ELR (cell line): ENCODE data around the gene SPRING1.
"Not testable (repeated sequence)": the region's sequence is repeated elsewhere in the genome, so short reads cannot be mapped to it uniquely, and the experiment has no call there.

Source experiments
- DNase-seq: peaks from one replicate; pipeline ENCODE4 v3.0.0-alpha.2; 2015; ENCODE audit warnings: low read depth

SPRING1 gene

GRCh38 chr12:116737774-116738657, at the start of gene SPRING1, which contains the start of gene RNFT2:
TSS of gene SPRING1 (minus strand) at chr12:116738069. CDS start at chr12:116737900, 169 bp downstream.
TSS of gene RNFT2 (plus strand) at chr12:116738315. CDS start at chr12:116740498, 2,183 bp downstream.
- peak; percentile 99 for DNase-seq

DNA sequence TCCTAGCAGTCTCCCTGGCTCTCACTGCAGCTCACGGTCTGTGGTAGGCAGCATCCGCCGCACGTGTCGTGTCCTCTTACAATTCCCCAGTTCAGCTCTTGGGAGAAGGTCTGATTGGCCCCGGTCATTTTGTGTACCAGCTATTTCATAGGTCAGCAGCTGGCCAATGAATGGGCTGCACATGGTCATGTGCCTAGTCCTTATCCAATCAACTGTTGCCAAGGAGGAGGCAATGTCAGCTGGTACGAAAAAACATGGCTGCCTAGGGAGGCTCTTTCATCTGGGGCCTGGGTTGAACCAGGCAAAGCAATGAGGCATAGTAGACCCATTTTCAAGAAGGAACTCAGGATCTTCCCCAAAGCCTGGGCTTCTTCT, 46.4 kb upstream of the SPRING1 start:
- peak; percentile 20 for DNase-seq

DNA sequence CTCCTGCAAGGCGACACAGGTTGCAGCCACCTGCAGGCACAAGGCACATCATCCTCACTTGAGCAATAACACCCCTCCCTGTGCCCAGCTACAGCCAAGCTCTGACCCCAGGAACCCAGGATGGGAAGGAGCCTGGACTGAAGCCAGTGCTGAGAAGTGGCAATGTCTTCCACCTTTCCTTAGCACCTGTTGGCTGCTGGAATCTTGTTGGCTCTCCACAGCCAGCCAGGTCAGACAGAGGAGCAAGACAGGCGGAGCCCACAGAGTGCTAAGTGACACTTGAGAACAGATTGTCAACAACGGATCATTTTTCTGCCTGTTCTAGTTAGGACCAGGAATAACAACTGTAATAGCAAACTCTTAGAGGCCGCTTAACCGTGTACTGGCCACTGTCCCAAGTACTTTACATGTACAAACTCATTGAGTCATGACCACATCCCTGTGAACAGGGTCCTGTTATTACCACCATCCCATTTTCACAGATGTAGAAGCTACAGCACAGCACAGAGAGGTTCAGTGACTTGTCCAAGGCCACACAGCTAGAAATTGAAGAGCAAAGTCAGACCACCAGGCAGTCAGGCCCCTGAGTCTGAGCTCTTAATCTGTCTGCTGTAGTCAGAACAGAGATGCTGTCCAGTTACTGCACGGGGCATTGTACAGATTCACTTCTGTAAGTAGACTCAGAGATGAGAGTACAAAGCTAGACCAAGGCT, 45.8 kb upstream of the SPRING1 start:
- no peak for DNase-seq

GRCh38 chr12:116780942-116781341, 43.1 kb upstream of the SPRING1 start:
- no peak for DNase-seq

GRCh38 chr12:116779597-116779996, 41.7 kb upstream of the SPRING1 start:
- DNase-seq = no peak

- no peak for DNase-seq
Measured at GRCh38 chr12:116777245-116777644, 39.4 kb upstream of the SPRING1 start.

GRCh38 chr12:116774020-116774419, 36.2 kb upstream of the SPRING1 start:
- DNase-seq = no peak

GRCh38 chr12:116773276-116773731, 35.4 kb upstream of the SPRING1 start:
- peak; percentile 46 for DNase-seq

GRCh38 chr12:116771651-116772050, 33.8 kb upstream of the SPRING1 start:
- DNase-seq = peak; percentile 14

DNA sequence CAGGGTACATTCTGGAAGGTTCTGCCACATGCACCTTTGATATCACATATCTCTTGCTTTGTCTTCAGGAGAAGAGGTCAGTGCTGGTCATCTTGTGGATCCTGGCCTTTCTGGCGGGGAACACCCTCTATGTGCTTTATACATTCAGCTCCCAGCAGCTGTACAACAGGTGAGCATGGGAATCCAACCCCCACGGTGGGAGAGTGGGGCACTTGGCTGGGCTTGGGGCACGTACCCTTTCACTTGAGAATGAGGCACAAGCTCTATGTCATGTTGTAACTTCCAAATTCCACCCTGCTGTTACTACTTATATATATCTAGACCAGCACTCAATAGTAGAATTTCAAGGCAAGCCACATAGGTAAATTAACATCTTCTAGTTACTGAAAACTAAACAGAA, 28.9 kb upstream of the SPRING1 start:
- DNase-seq = no peak

GRCh38 chr12:116766285-116766684, 28.4 kb upstream of the SPRING1 start:
- no peak for DNase-seq

GRCh38 chr12:116765271-116765670, 27.4 kb upstream of the SPRING1 start:
- no peak for DNase-seq

DNA sequence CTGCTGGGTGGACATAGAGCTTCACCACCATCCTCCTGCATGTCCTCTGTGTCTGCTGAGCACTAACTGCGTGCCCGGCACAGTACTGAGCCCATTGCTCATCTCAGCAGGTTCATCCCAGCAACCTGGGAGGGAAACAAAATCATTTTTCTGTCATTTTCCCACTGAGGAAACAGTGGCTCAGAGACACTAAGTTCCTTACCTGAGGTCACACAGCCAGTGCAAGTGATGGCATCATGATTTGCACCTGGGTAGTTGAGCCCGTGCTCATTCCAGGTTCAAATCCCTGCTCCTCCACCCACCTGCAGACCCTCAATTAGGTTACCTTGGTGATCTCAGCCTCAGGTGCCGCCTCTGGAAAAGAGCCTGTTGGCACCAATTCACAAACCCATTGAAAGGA, 23.6 kb upstream of the SPRING1 start:
- no peak for DNase-seq

- no peak for DNase-seq
Measured at GRCh38 chr12:116760622-116761020, 22.8 kb upstream of the SPRING1 start.

DNA sequence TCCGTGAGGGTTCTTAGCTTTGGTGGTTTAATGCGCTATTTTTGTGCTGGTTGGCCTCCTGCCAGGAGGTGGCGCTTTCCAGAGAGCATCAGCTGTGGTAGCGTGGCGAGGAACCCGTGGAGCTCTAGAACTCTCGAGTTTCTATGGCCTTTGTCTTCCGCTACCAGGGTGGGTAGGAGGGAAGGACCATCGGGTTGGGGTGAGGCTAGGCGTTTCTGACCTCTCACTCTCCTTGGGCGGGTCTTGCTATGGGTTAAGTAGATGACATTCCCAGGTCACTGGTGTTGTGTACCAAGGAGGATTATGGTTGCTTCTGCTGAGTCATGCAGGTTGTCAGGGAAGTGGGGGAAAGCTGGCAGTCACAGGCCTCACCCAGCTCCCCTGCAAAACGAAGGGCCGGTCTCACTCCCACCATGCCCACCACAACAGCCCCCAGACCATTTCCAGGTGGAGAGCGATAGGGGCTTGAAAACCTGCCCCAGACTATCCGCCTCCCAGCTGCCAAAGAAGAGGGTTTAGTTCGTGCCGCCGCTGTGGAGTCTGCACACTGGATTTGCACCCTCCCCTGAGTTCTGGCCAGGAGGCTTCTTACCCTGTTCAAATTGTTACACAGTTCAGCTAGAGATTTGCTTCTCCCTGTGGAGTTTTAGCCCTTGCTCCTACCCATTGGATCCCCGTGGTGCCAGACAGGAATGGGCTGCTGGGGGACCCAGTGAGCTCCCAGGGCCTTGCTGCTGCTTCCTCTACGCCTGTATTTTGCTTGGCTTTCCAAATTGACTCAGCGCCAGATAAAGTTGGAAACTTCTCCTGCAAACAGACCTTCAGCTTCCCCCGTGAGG, 22.1 kb upstream of the SPRING1 start:
- DNase-seq = no peak

DNA sequence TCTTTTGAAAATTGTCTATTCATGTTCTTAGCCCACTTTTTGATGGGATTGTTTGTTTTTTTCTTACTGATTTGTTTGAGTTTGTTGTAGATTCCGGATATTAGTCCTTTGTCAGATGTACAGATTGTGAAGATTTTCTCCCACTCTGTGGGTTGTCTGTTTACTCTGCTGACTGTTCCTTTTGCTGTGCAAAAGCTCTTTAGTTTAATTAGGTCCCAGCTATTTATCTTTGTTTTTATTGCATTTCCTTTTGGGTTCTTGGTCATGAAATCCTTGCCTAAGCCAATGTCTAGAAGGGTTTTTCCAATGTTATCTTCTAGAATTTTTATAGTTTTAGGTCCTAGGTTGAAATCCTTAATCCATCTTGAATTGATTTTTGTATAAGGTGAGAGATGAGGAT, 16.9 kb upstream of the SPRING1 start:
- not testable (repeated sequence) for DNase-seq

DNA sequence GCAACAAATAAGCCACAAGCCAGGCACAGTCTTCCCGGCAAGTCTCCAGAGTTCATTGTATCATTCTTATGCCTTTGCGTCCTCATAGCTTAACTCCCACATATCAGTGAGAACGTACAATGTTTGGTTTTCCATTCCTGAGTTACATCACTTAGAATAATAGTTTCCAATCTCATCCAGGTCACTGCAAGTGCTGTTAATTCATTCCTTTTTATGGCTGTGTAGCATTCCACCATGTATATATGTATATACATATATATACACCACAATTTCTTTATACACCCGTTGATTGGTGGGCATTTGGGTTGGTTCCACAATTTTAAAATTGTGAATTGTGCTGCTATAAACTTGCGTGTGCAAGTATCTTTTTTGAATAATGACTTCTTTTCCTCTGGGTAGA, 16.2 kb upstream of the SPRING1 start:
- DNase-seq = not testable (repeated sequence)

DNA sequence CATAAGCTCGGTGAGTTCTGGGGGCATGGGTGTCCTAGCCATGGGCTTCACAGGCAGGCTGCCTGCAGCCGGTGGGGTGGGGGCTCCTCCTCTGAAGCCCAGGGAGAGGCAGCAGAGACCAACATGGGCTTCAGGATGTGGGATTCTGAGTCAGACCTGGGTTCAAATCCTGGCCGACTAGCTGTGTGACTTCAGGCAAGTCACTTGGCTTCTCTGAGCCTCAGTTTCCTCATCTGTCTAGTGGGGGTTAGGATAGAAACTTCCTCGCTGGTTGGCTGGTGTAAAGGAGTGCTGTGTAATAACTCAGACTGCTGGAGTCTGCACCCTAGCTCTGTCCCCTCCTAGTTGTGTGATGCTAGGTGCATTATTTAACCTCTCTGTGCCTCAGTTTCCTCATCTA, 12.4 kb upstream of the SPRING1 start:
- DNase-seq = no peak

GRCh38 chr12:116749884-116750283, 12.0 kb upstream of the SPRING1 start:
- no peak for DNase-seq

DNA sequence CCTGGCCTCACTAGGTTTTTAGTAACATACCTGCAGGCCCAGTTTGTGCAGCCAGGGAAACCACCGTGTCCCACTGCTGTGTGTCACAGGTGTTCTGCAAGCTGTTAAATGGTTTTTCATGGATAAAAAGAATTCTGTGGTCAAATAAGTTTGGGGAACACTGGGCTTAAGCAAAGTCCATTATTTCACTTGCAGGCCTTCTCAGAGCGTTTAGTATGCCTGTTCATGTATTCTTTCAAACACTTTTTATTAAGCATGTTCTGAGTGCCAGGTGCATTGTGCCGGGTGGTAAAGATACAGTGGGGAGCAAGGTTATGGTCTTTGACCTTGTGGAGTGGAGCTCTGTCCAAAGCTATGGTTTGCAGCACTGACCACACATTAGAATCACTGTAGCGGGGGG, 7.7 kb upstream of the SPRING1 start:
- no peak for DNase-seq

DNA sequence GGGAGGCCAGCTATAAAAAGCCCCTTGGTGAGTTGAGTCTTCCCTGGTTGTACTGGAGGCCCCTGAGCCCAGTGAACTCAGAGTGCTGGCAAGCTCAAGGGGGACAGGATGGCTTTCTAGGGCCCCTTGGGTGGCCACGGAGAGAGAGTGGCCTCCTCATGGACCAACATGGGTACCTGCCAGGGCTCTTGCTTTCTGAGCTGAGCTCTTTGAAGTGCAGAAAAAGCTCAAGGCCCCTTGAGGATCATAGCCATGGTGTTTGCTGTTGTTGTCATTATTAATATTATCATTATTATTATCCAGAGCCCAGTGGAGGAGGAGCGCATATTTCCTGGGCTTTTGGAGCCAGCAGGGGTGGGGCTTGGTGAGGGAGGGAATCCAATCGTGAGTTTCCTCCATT, 6.9 kb upstream of the SPRING1 start:
- no peak for DNase-seq

- not testable (repeated sequence) for DNase-seq
Measured at GRCh38 chr12:116742787-116743186, 4.9 kb upstream of the SPRING1 start.
